Mesenchymal stem cell (in vitro differentiated cells and primary cell): ENCODE results near the gene SLC7A7.

ENCODE experiments used
- DNase-seq: peaks from one replicate; pipeline ENCODE4 v3.0.0-alpha.2; 2013
- H2AFZ ChIP-seq: one replicate; pipeline ENCODE4 v1.6.1; 2013; ENCODE audit warnings: low read depth, mild to moderate bottlenecking, control low read depth, inconsistent platforms, low read length, moderate library complexity
- H2AK5ac ChIP-seq: 2 replicates; pipeline ENCODE4 v1.6.1; 2013; ENCODE audit warnings: low read length, moderate library complexity, mild to moderate bottlenecking, inconsistent platforms; ENCODE audit not compliant: severe bottlenecking
- H2BK120ac ChIP-seq: one replicate; pipeline ENCODE4 v1.6.1; 2013; ENCODE audit warnings: low read depth, mild to moderate bottlenecking, inconsistent platforms, low read length, moderate library complexity
- H2BK12ac ChIP-seq, 2 experiments: one replicate each; pipeline ENCODE4 v1.6.1; 2013; ENCODE audit warnings: inconsistent platforms in 2 of 2, low read length in 2 of 2, mild to moderate bottlenecking in 2 of 2, moderate library complexity in 2 of 2, control low read depth in 1 of 2
- H2BK15ac ChIP-seq: one replicate; pipeline ENCODE4 v1.6.1; 2013; ENCODE audit warnings: mild to moderate bottlenecking, low read depth, inconsistent platforms; ENCODE audit not compliant: poor library complexity, severe bottlenecking
- H2BK5ac ChIP-seq: 2 replicates; pipeline ENCODE4 v1.6.1; 2013; ENCODE audit warnings: low read depth, mild to moderate bottlenecking, low read length, control low read depth, inconsistent platforms; ENCODE audit not compliant: poor library complexity, severe bottlenecking
- H3K14ac ChIP-seq, 2 experiments: one replicate each; pipeline ENCODE4 v1.6.1; 2013; ENCODE audit warnings: inconsistent platforms in 2 of 2, low read length in 2 of 2, control low read depth in 1 of 2, mild to moderate bottlenecking in 1 of 2, moderate library complexity in 1 of 2
- H3K18ac ChIP-seq, 2 experiments: one replicate each; pipeline ENCODE4 v1.6.1; 2013; ENCODE audit warnings: inconsistent platforms in 2 of 2, low read length in 2 of 2, control low read depth in 1 of 2, low read depth in 1 of 2, mild to moderate bottlenecking in 1 of 2
- H3K23ac ChIP-seq, 2 experiments: one replicate each; pipeline ENCODE4 v1.6.1; 2013; ENCODE audit warnings: inconsistent platforms in 2 of 2, low read length in 2 of 2, mild to moderate bottlenecking in 2 of 2, moderate library complexity in 2 of 2, control low read depth in 1 of 2
- H3K27ac ChIP-seq: 2 replicates; pipeline ENCODE4 v1.5.1; 2013; ENCODE audit warnings: mild to moderate bottlenecking, moderate library complexity, low read length, control low read depth, inconsistent platforms; ENCODE audit not compliant: poor library complexity, severe bottlenecking
- H3K27me3 ChIP-seq, 2 experiments: 2 replicates each; pipeline versions ENCODE4 v1.6.1 to v1.7.0; 2013; ENCODE audit warnings: low read length in 2 of 2, mild to moderate bottlenecking in 2 of 2, moderate library complexity in 2 of 2, control low read depth in 1 of 2, inconsistent platforms in 1 of 2; ENCODE audit not compliant: control insufficient read depth in 1 of 2, insufficient read depth in 1 of 2
- H3K36me3 ChIP-seq, 2 experiments: 2 replicates each; pipeline versions ENCODE4 v1.6.1 to v1.7.0; 2013; ENCODE audit warnings: low read length in 2 of 2, control low read depth in 1 of 2, inconsistent platforms in 1 of 2, low read depth in 1 of 2, mild to moderate bottlenecking in 1 of 2; ENCODE audit not compliant: insufficient read depth in 2 of 2, control insufficient read depth in 1 of 2
- H3K4ac ChIP-seq, 2 experiments: one replicate each; pipeline ENCODE4 v1.6.1; 2013; ENCODE audit warnings: inconsistent platforms in 2 of 2, low read length in 2 of 2, mild to moderate bottlenecking in 2 of 2, moderate library complexity in 2 of 2, control low read depth in 1 of 2, low read depth in 1 of 2
- H3K4me1 ChIP-seq: 2 replicates; pipeline ENCODE4 v1.6.1; 2013; ENCODE audit warnings: low read depth, low read length, control low read depth; ENCODE audit not compliant: control insufficient read depth, insufficient read depth
- H3K4me2 ChIP-seq: 2 replicates; pipeline ENCODE4 v1.6.1; 2013; ENCODE audit warnings: low read length, mild to moderate bottlenecking, inconsistent platforms; ENCODE audit not compliant: poor library complexity, severe bottlenecking
- H3K4me3 ChIP-seq, 2 experiments: 2 replicates each; pipeline versions ENCODE4 v1.5.1 to v1.7.0; 2013; ENCODE audit warnings: low read length in 2 of 2, mild to moderate bottlenecking in 2 of 2, control low read depth in 1 of 2, low read depth in 1 of 2; ENCODE audit not compliant: insufficient read depth in 1 of 2
- H3K79me1 ChIP-seq: replicated peaks from 2 replicates; pipeline ENCODE4 v1.6.1; 2013; ENCODE audit warnings: mild to moderate bottlenecking, control low read depth, low read length, inconsistent platforms; ENCODE audit not compliant: poor library complexity, severe bottlenecking
- H3K9ac ChIP-seq: 2 replicates; pipeline ENCODE4 v1.7.0; 2013; ENCODE audit warnings: mild to moderate bottlenecking, low read length, moderate library complexity
- H3K9me3 ChIP-seq: 2 replicates; pipeline ENCODE4 v1.7.0; 2013; ENCODE audit warnings: mild to moderate bottlenecking, low read length; ENCODE audit not compliant: control insufficient read depth
- H4K8ac ChIP-seq: one replicate; pipeline ENCODE4 v1.6.1; 2013; ENCODE audit warnings: inconsistent platforms, mild to moderate bottlenecking, low read length, moderate library complexity
- H4K91ac ChIP-seq: one replicate; pipeline ENCODE4 v1.6.1; 2013; ENCODE audit warnings: mild to moderate bottlenecking, low read length, inconsistent platforms
- WGBS: methylation state at CpG from one replicate; pipeline ENCODE4 v1.1.7; 2013; ENCODE audit warnings: mixed read lengths; 5-methylcytosine and 5-hydroxymethylcytosine counted together

The SLC7A7 gene

DNA sequence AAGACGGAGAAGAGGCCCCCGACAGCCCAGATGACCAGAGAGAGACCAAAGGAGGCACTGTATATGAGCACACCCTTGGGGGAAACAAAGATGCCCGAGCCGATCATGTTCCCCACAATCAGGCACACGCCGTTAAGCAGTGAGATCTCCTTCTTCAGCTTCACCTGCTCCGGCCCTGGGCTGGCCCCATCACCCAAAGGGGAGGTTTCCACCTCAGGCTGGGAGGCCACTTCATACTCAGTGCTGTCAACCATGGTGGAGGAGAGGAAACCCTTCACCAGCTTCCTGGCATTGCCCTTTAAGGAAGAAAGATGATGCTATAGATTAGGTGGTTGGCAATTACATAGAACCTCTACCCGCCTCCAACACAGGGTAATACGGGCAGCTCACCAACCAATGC lies 2.1 kb downstream of the SLC7A7 start:
- no peak for DNase-seq
- no peak overlapping the region for H3K27ac ChIP-seq
- H3K4me3 ChIP-seq = no peak overlapping the region
- H4K8ac ChIP-seq = no peak overlapping the region
- H3K79me1 ChIP-seq = no peaks in the 10 kb centered on the region
- H2BK12ac ChIP-seq = no peak overlapping the region
- no peak overlapping the region for H3K23ac ChIP-seq
- no peak overlapping the region for H4K91ac ChIP-seq
- H3K9me3 ChIP-seq = no peaks in the 10 kb centered on the region
- peaks cover 10% of the 10 kb centered on the region for H3K4me1 ChIP-seq
- H2BK15ac ChIP-seq = no peak overlapping the region
- H2AFZ ChIP-seq = no peak overlapping the region
- H3K4me2 ChIP-seq = no peak overlapping the region
- no peak overlapping the region for H2BK120ac ChIP-seq
- 79% methylated on average over 7 of the region's 9 CpGs for WGBS
- H3K36me3 ChIP-seq = peaks cover 0 to under 1% of the 10 kb centered on the region in 2 experiments
- no peak overlapping the region for H2BK5ac ChIP-seq
- no peaks in the 10 kb centered on the region for H3K27me3 ChIP-seq
- H3K14ac ChIP-seq = no peak overlapping the region
- no peak overlapping the region for H2AK5ac ChIP-seq
- no peak overlapping the region for H3K4ac ChIP-seq
- H3K9ac ChIP-seq = no peak overlapping the region
- H3K18ac ChIP-seq = no peak overlapping the region

DNA sequence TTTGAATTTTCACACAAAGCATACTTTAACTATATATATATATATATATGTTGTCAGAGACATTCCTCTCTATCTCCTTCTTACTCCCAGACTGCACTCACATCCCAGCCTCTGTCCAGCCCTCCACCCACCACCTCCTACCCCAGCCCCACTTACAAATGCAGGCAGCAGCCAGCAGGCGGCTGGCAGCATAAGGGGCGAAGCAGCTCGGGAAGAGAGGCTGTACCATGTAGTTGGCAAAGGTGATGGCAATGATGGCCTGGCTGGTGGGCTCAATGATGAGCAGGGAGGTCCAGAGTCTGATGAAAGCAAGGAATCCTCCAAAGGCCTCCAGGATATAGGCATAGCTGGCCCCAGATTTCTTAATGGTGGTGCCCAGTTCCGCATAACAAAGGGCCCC lies 2.5 kb downstream of the SLC7A7 start:
- Histone ChIP-seq H3K27ac (no peak overlapping the region), H3K18ac (no peak overlapping the region), H3K4me1 (peaks cover 9% of the 10 kb centered on the region), H2BK5ac (no peak overlapping the region), H3K9ac (no peak overlapping the region), H4K8ac (no peak overlapping the region), H3K27me3 (no peaks in the 10 kb centered on the region), H2BK15ac (no peak overlapping the region), H2AFZ (no peak overlapping the region), H3K23ac (no peak overlapping the region), H3K4ac (no peak overlapping the region), H3K4me2 (no peak overlapping the region), H2BK120ac (no peak overlapping the region), H2AK5ac (no peak overlapping the region), H3K9me3 (no peaks in the 10 kb centered on the region), H3K79me1 (no peaks in the 10 kb centered on the region), H3K4me3 (no peak overlapping the region), H3K14ac (no peak overlapping the region), H4K91ac (no peak overlapping the region), H3K36me3 (no peaks in the 10 kb centered on the region), H2BK12ac (no peak overlapping the region)
- no peak for DNase-seq
- 87% methylated on average over 4 of the region's 4 CpGs for whole genome bisulfite sequencing

GRCh38 chr14:22811722-22812121 lies 3.5 kb downstream of the SLC7A7 start:
- H3K18ac ChIP-seq = no peak overlapping the region

DNA sequence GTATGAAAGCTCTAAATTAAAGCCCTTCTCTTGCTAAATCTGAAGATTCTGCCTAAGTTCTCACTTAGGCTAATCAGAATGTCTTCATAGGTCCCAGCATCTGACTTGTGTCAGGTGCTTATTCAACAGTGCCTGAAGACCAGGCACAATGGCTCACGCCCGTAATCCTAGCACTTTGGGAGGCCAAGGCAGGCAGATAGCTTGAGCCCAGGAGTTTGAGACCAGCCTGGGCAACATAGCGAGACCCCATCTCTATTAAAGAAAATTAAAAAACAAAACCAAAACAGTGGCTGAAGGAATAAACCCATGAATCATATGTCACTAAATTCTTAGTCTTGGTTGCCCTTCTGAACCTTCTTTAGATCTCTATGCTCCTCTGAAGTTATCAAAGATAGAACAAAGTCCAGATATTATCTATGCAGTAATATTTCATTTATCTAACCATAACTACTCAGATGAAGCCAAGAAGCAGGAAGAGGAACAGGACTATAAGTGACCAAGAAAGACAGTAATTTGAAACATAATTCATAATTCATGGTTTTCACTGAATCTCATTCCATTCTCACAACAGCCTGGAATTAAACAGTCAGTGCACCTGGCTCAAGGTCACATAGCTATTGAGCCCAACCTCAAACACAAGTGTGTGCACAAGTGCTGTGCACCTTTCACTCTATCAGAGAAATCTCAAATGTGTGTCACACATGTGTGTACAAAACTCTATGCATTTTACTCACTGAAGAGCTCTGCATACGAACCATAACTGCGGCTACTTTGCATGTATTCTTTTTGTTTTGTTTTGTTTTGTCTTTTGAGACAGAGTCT lies 6.6 kb downstream of the SLC7A7 start:
- no peak overlapping the region for H2BK120ac ChIP-seq
- WGBS = 86% methylated on average over 5 of the region's 5 CpGs
- H3K9ac ChIP-seq = no peak overlapping the region

More at GRCh38 chr14:22811722-22812121, 3.5 kb downstream of the SLC7A7 start:
- Histone ChIP-seq H3K14ac (no peak overlapping the region), H3K36me3 (no peaks in the 10 kb centered on the region), H2BK5ac (no peak overlapping the region), H3K4me2 (no peak overlapping the region), H4K8ac (no peak overlapping the region), H3K9me3 (no peaks in the 10 kb centered on the region), H3K4me3 (no peak overlapping the region), H4K91ac (no peak overlapping the region), H2BK15ac (no peak overlapping the region), H3K9ac (no peak overlapping the region), H2AFZ (no peak overlapping the region), H3K23ac (no peak overlapping the region), H3K4me1 (peaks cover 9% of the 10 kb centered on the region), H2AK5ac (no peak overlapping the region), H3K4ac (no peak overlapping the region), H3K27ac (no peak overlapping the region), H2BK12ac (no peak overlapping the region), H3K27me3 (no peaks in the 10 kb centered on the region), H3K79me1 (no peaks in the 10 kb centered on the region), H2BK120ac (no peak overlapping the region)
- WGBS = 100% methylated on average over 1 of the region's 2 CpGs
- DNase-seq = peak; percentile 16

More for the DNA sequence above, 6.6 kb downstream of the SLC7A7 start:
- Histone ChIP-seq H3K79me1 (no peaks in the 10 kb centered on the region), H4K8ac (no peak overlapping the region), H3K23ac (no peak overlapping the region), H3K9me3 (no peaks in the 10 kb centered on the region), H2BK15ac (no peak overlapping the region), H2BK5ac (no peak overlapping the region), H3K36me3 (no peaks in the 10 kb centered on the region), H3K27me3 (peaks cover 0 to 1% of the 10 kb centered on the region in 2 experiments), H3K27ac (no peak overlapping the region), H3K4me2 (no peak overlapping the region), H3K18ac (no peak overlapping the region), H3K4me1 (no peaks in the 10 kb centered on the region), H2AK5ac (no peak overlapping the region), H3K4me3 (no peak overlapping the region), H4K91ac (no peak overlapping the region), H3K4ac (no peak overlapping the region), H2BK12ac (no peak overlapping the region), H2AFZ (no peak overlapping the region), H3K14ac (no peak overlapping the region)
- no peak for DNase-seq
